GM20000 (cell line): ENCODE measurements around the gene FUT3.
"Not testable (repeated sequence)": the region's sequence is repeated elsewhere in the genome, so short reads cannot be mapped to it uniquely, and the experiment has no call there.

Experiments used
- DNase-seq: peaks from one replicate; pipeline ENCODE4 v3.0.0; 2012; ENCODE audit warnings: low spot score
- TF ChIP-seq, protein P1 (sequence below): IDR thresholded peaks from 2 replicates; pipeline ENCODE4 v1.5.1; 2012; ENCODE audit warnings: mild to moderate bottlenecking, control low read depth; ENCODE audit errors: extremely low read depth, missing control alignments

FUT3 gene

DNA sequence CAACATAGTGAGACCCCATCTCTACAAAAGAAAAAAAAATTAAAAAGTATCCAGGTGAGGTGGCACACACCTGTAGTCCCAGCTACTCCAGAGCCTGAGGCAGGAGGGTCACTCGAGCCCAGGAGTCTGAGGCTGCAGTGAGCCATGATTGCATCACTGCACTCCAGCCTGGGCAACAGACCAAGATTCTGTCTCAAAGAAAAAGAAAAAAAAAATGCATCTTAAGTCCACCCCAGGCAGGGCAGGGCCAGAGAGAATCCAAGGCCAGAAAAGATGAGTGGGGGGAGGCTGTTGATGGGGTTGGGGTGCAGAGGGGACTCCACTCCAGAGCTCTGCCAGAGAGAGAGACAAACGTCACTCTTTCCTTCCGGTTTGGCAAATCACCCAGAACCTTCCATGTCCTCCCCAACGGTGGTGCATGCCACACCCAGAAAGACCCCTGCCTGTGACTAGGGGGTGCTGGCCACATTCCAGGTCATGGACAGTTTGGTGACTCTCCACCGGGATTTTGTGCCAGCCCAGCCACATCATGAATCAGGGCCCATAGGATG lies 431 bp downstream of the FUT3 start:
- TF ChIP-seq, protein P1, sequence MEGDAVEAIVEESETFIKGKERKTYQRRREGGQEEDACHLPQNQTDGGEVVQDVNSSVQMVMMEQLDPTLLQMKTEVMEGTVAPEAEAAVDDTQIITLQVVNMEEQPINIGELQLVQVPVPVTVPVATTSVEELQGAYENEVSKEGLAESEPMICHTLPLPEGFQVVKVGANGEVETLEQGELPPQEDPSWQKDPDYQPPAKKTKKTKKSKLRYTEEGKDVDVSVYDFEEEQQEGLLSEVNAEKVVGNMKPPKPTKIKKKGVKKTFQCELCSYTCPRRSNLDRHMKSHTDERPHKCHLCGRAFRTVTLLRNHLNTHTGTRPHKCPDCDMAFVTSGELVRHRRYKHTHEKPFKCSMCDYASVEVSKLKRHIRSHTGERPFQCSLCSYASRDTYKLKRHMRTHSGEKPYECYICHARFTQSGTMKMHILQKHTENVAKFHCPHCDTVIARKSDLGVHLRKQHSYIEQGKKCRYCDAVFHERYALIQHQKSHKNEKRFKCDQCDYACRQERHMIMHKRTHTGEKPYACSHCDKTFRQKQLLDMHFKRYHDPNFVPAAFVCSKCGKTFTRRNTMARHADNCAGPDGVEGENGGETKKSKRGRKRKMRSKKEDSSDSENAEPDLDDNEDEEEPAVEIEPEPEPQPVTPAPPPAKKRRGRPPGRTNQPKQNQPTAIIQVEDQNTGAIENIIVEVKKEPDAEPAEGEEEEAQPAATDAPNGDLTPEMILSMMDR, result no peak
- DNase-seq, result no peak

DNA sequence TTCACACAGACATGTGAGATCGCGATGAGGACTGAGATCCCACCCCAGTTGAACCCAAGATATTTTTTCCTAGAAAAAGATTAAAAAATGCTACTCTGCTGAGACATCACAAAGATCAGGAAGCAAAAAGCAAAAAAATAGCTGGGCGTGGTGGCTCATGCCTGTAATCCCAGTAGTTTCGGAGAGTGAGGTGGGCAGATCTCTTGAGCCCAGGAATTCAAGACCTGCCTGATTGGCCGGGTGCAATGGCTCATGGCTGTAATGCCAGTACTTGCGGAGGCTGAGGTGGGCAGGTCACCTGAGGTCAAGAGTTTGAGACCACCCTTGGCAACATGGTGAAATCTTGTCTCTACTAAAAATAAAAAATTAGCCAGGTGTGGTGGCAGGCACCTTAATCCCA lies 1.1 kb downstream of the FUT3 start:
- DNase-seq, result no peak

DNA sequence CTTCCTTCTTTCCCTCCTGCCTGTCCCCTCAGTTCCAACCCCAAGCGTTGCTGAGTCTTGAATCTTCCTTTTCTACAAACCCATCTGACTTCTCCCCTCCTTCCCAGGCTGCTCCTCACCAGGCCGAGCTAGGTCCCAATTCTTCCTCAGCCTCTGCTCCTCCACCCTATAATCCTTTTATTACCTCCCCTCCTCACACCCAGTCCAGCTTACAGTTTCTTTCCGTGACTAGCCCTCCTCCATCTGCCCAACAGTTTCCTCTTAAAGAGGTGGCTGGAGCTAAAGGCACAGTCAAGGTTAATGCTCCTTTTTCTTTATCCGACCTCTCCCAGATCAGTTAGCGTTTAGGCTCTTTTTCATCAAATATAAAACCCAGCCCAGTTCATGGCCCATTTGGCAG lies 2.6 kb downstream of the FUT3 start:
- not testable (repeated sequence) for DNase-seq

More for the DNA sequence above, 1.1 kb downstream of the FUT3 start:
- TF ChIP-seq, protein P1, result no peak

DNA sequence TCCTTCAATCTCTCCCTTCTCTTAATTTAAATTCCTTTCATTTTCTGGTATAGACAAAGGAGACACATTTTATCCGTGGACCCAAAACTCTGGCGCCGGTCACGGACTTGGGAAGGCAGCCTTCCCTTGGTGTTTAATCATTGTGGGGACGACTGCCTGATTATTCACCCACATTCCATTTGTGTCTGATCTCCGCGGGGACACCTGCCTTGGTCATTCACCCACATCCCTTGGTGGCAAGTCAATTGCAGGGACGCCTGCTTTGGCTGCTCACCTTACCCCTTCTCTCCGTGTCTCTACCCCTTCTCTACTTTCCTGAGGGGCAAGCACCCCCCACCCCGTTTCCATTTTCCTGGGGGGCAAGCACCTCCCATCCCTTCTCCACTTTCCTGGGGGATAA lies 3.4 kb downstream of the FUT3 start:
- not testable (repeated sequence) for DNase-seq

DNA sequence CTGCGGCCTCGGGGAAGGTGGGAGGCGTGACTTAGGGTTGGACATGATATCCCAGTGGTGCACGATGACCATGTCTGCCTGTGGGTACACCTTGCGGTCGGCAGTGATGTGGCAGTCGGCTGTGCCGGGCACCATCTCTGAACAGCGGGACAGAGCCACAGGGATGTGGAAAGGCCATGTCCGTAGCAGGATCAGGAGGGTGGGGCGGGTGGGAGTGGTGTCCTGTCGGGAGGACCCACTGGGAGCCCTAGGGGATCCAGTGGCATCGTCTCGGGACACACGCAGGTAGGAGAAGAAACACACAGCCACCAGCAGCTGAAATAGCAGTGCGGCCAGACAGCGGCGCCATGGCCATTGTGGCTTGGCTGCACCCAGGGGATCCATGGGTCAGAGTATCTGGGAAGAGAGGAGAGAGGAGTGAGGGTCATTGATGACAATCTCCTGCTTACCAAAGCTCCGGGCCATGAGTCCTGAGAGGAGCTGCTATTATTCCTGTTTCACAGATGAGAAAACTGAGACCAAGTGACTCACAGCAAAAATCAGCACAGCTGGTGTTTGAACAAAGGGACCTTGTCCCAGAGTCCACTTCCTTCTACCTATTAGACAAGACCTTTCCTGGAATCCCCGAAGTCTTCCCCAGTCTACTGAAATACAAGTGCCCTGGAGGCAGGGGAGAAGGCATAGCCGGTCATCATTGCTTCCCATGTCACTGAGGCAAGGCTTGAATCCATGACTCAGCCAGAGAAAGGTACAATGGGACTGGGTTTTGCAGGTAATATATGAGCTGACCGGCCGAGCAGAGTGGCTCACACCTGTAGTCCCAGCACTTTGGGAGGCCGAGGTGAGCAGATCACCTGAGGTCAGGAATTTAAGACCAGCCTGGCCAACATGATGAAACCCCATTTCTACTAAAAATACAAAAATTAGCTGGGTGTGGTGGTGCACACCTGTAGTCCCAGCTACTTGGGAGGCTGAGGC lies 6.5 kb downstream of the FUT3 start:
- no peak for DNase-seq
- TF ChIP-seq, protein P1, result no peak

DNA sequence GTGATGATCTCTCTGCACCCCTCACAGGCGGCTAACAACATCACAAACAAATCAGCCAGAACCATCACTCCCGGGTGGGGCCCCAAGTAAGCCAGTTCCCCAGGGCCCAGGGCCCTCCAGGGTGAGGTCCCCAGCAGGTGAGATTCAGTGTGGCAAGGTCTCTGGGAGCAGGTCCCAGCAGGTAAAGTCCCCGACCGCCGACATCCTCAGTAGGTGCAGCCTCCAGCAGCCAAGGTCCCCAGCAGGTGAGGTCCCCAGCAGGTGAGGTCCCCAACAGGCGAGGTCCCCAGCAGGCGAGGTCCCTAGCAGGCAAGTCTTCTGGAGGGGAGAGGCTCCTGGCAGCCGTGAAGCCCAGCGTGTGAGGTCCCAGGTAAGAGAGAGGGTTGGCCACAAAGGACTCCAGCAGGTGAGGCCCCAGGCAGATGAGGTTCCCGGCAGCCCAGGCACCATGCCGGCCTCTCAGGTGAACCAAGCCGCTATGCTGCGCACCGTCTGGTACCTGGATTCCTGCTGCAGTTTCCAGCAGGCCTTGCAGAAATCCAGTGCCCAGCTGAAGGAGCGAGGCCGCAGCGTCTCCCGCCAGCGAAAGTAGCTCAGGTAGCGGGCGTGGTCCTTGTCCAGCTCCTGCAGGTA lies 7.8 kb downstream of the FUT3 start:
- TF ChIP-seq, protein P1, result no peak
- no peak for DNase-seq

DNA sequence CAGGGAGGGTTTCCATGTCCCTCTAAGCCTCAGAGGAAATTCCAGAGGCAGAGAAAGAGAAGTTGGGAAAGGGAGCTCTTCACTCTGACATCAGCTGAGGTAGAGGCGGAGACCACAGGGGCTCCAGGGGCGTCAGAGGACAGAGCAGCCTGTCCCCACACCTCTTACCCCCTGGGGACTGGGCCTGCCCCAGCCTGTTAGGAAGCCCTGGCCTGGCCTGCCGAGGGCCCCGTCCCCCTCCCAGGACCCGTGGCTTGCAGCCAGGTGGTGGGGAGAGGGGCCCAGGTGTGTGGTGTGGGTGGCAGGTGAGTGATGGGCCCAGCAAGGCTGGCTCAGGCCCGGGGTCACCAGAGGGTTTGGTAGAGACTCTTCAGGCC lies 9.5 kb downstream of the FUT3 start:
- DNase-seq, result not testable (repeated sequence)

DNA sequence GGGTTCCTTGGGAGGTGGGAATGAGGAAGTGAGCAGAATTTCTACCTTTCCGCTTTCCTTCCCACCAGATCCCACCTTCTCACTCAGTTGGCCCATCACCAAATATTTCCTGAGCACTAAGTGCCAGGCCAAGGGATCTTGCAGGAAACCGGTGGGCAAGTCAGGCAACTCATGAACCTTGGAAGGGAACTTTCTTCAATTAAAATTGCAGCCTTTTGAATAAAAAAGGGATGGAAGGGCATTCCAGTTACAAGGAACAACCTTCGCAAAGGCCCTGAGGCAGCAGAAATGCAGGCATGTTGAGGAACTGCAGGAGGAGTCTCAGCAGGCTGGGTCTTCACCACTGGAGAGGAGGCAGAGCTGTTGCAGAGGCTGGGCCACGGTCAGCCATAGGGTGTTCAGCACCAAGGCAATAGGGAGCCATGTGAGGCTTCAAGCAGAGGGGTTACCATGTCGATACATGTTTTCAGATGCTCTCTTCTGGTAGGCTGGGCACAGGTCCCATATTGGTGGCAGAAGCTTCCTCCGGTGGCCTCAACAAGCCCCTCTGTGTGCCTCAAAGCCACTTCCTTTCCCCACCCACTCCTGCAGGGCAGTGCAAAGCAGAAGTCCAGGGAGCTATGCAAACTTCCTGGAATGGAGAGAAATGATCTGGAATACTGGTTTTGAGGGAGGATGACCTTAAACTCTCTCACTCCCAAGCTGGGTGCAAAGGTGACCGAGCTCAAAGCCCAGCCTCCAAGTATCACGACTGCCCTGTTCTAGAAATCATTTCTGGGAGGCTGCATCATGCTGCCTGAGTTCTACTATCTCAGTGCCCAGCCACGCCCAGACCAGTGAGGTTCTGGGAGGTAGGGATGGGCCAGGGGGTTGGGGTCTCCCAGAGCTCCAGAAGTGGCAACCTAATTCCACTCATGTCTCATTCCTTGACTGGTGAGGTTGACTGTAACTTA lies 11.9 kb downstream of the FUT3 start, which contains the start of gene FUT6:
FUT6 (minus strand) TSS at position 638 of the 953 bp plus-strand sequence. CDS start 7,135 bp downstream, outside the sequence.
- no peak for DNase-seq
- TF ChIP-seq, protein P1, result no peak
